Mesangial cell (primary cell): ENCODE measurements around the gene HLA-DRB5. TPM values are rescaled to one million over a fixed set of nuclear protein-coding genes. Genes with fewer than 3 reads are reported as not detected.

ENCODE experiments used
- total RNA-seq: library from RNA; depleted of rRNA; stranded (reverse); fragments of >200 nt; gene quantifications from 2 replicates; pipeline ENCODE4 v1.2.3, GENCODE V29; 2015

HLA-DRB5 gene
- total RNA-seq, result not detected in 2 replicates

GRCh38 chr6:32529697-32530430, at the start of gene HLA-DRB5:
Gene HLA-DRB5, minus strand, starts transcription at chr6:32530287. Its CDS starts 63 bp downstream, at chr6:32530224.

Other genes with a start within 250 kb of the HLA-DRB5 start
- gene TSBP1, start 158.4 kb downstream of the HLA-DRB5 start, total RNA-seq, result not detected in 2 replicates
- not detected in 2 replicates for gene BTNL2, start 123.1 kb downstream of the HLA-DRB5 start, total RNA-seq
- gene HLA-DRA, start 90.4 kb downstream of the HLA-DRB5 start, total RNA-seq, result not detected in 2 replicates
- gene HLA-DRB1, start 59.6 kb upstream of the HLA-DRB5 start, total RNA-seq, result 0.16 and 0.38 TPM in 2 replicates
- not detected in 2 replicates for gene HLA-DQA1, start 107.1 kb upstream of the HLA-DRB5 start, total RNA-seq
- 1.0 TPM in 1 of 2 replicates, not detected in the other for gene HLA-DQB1, start 136.4 kb upstream of the HLA-DRB5 start, total RNA-seq
- gene HLA-DQA2, start 211.1 kb upstream of the HLA-DRB5 start, total RNA-seq, result not detected in 2 replicates
- gene HLA-DQB2, start 233.2 kb upstream of the HLA-DRB5 start, total RNA-seq, result 0.16 TPM in 1 of 2 replicates, not detected in the other